SK-N-SH (cell line): ENCODE data around the gene TRPM3. TPM values are rescaled to one million over a fixed set of nuclear protein-coding genes. Genes with fewer than 3 reads are reported as not detected.

Source experiments
- CTCF ChIA-PET: fragments of 300-600, 350-600 bp; formaldehyde crosslinking; extraction: SDS; loops from one replicate; lab custom pipeline; 2021; lab: Yijun Ruan, JAX
- POLR2A ChIA-PET: fragments of 350-600 bp; sonication (Branson Sonifier 250); formaldehyde crosslinking; extraction: SDS; loops from one replicate; lab custom pipeline; 2020; ENCODE audit warnings: antibody characterized with exemption, inconsistent platforms; lab: Yijun Ruan, JAX
- DNase-seq: peaks from one replicate; pipeline ENCODE4 v3.0.0; 2012
- H2AFZ ChIP-seq: fragments of 200-600 bp; sonication (generic); 2 replicates; pipeline ENCODE4 v1.8.1; 2016; ENCODE audit warnings: antibody characterized with exemption, mild to moderate bottlenecking, low read depth
- H3F3A ChIP-seq: fragments of 200-600 bp; sonication (generic); replicated peaks from 2 replicates; pipeline ENCODE3; 2016; ENCODE audit warnings: antibody characterized with exemption, mild to moderate bottlenecking; ENCODE audit not compliant: insufficient read depth
- H3K27ac ChIP-seq, 2 experiments: fragments of 200-500 bp in 1 of 2; fragments of 200-600 bp in 1 of 2; sonication (Bioruptor generic) in 1 of 2; sonication (generic), shearing (Covaris generic) in 1 of 2; 2 replicates each; pipeline versions ENCODE4 v1.5.1 to v1.6.1; 2014 to 2016; ENCODE audit warnings: low read depth in 2 of 2, inconsistent platforms in 1 of 2, low read length in 1 of 2, mild to moderate bottlenecking in 1 of 2, mixed read lengths in 1 of 2
- H3K27me3 ChIP-seq: fragments of 200-600 bp; sonication (generic), shearing (Covaris generic); 2 replicates; pipeline ENCODE4 v1.6.1; 2016; ENCODE audit warnings: mixed run types; ENCODE audit not compliant: insufficient read depth
- H3K36me3 ChIP-seq, 2 experiments: fragments of 200-500 bp in 1 of 2; fragments of 200-600 bp in 1 of 2; sonication (Bioruptor generic) in 1 of 2; sonication (generic) in 1 of 2; replicated peaks in 1 of 2; 2 replicates each; pipeline versions ENCODE3 to v1.5.1; 2014 to 2016; ENCODE audit warnings: low read length in 1 of 2, mild to moderate bottlenecking in 1 of 2; ENCODE audit not compliant: insufficient read depth in 2 of 2, control insufficient read depth in 1 of 2
- H3K4me1 ChIP-seq, 2 experiments: fragments of 200-500 bp in 1 of 2; fragments of 200-600 bp in 1 of 2; sonication (Bioruptor generic) in 1 of 2; sonication (generic), shearing (Covaris generic) in 1 of 2; 2 replicates each; pipeline versions ENCODE4 v1.5.1 to v1.6.1; 2014 to 2016; ENCODE audit warnings: low read depth in 1 of 2, low read length in 1 of 2, mixed run types in 1 of 2; ENCODE audit not compliant: insufficient read depth in 2 of 2, control insufficient read depth in 1 of 2
- H3K4me2 ChIP-seq: fragments of 200-600 bp; sonication (generic), shearing (Covaris generic); 2 replicates; pipeline ENCODE4 v1.6.1; 2017; ENCODE audit warnings: mixed run types
- H3K4me3 ChIP-seq, 2 experiments: fragments of 200-500 bp in 1 of 2; fragments of 200-600 bp in 1 of 2; sonication (Bioruptor generic) in 1 of 2; sonication (generic), shearing (Covaris generic) in 1 of 2; 2 replicates each; pipeline versions ENCODE4 v1.5.1 to v1.8.1; 2014 to 2016; ENCODE audit warnings: low read depth in 2 of 2, inconsistent platforms in 1 of 2, low read length in 1 of 2, mild to moderate bottlenecking in 1 of 2, mixed read lengths in 1 of 2, moderate library complexity in 1 of 2
- H3K79me2 ChIP-seq: fragments of 200-600 bp; sonication (generic); 2 replicates; pipeline ENCODE4 v1.8.1; 2017; ENCODE audit warnings: mild to moderate bottlenecking; ENCODE audit not compliant: insufficient read depth
- H3K9ac ChIP-seq: fragments of 200-600 bp; sonication (generic); 2 replicates; pipeline ENCODE4 v1.6.1; 2017; ENCODE audit warnings: mixed run types
- H3K9me2 ChIP-seq: fragments of 200-600 bp; sonication (generic); 2 replicates; pipeline ENCODE4 v1.6.1; 2017; ENCODE audit warnings: mixed run types
- H3K9me3 ChIP-seq: fragments of 200-600 bp; sonication (generic); 2 replicates; pipeline ENCODE4 v1.6.1; 2017; ENCODE audit warnings: mixed run types, mild to moderate bottlenecking, moderate library complexity
- H4K20me1 ChIP-seq: fragments of 200-600 bp; sonication (generic); 2 replicates; pipeline ENCODE4 v1.6.1; 2017; ENCODE audit warnings: mild to moderate bottlenecking, mixed run types; ENCODE audit not compliant: insufficient read depth
- CHD2 ChIP-seq: fragments of 150-350 bp; IDR thresholded peaks from 2 replicates; pipeline ENCODE4 v1.6.1; 2018; ENCODE audit warnings: low read length; ENCODE audit not compliant: partially characterized antibody
- ELF1 ChIP-seq: IDR thresholded peaks from 2 replicates; pipeline ENCODE4 v1.4.0; 2012
- FOSL2 ChIP-seq: IDR thresholded peaks from 2 replicates; pipeline ENCODE4 v1.4.0; 2012; ENCODE audit warnings: low read depth, mild to moderate bottlenecking, moderate library complexity, borderline replicate concordance
- FOXJ3 ChIP-seq: sonication (generic); formaldehyde crosslinking; IDR thresholded peaks from 2 replicates; pipeline ENCODE4 v1.5.1; 2020; ENCODE audit warnings: mild to moderate bottlenecking, missing genetic modification reagents
- GABPA ChIP-seq: IDR thresholded peaks from 2 replicates; pipeline ENCODE4 v1.4.0; 2012; ENCODE audit warnings: low read depth, mild to moderate bottlenecking
- JUND ChIP-seq: IDR thresholded peaks from 2 replicates; pipeline ENCODE4 v1.4.0; 2012
- MEF2A ChIP-seq: IDR thresholded peaks from 2 replicates; pipeline ENCODE4 v1.4.0; 2012; ENCODE audit warnings: low read depth, borderline replicate concordance
- MXI1 ChIP-seq: IDR thresholded peaks from 2 replicates; pipeline ENCODE4 v1.6.1; 2012; ENCODE audit warnings: mild to moderate bottlenecking, low read depth, low read length, improper control_type of control experiment
- NFIC ChIP-seq: IDR thresholded peaks from 2 replicates; pipeline ENCODE4 v1.4.0; 2012; ENCODE audit warnings: borderline replicate concordance
- NRF1 ChIP-seq: IDR thresholded peaks from 2 replicates; pipeline ENCODE4 v1.6.1; 2012; ENCODE audit warnings: low read depth, mild to moderate bottlenecking, low read length
- RAD21 ChIP-seq: IDR thresholded peaks from 2 replicates; pipeline ENCODE4 v1.6.1; 2012; ENCODE audit warnings: mild to moderate bottlenecking, low read length
- RXRA ChIP-seq: IDR thresholded peaks from 2 replicates; pipeline ENCODE4 v1.4.0; 2012; ENCODE audit warnings: low read depth, mild to moderate bottlenecking, borderline replicate concordance
- SMC3 ChIP-seq: IDR thresholded peaks from 2 replicates; pipeline ENCODE4 v1.6.1; 2012; ENCODE audit warnings: low read depth, low read length, improper control_type of control experiment
- TAF1 ChIP-seq: IDR thresholded peaks from 2 replicates; pipeline ENCODE4 v1.6.1; 2012; ENCODE audit warnings: low read depth, mild to moderate bottlenecking, low read length, moderate library complexity, borderline replicate concordance
- TCF12 ChIP-seq: IDR thresholded peaks from 2 replicates; pipeline ENCODE4 v1.4.0; 2012
- TEAD4 ChIP-seq: IDR thresholded peaks from 2 replicates; pipeline ENCODE4 v1.4.0; 2012; ENCODE audit warnings: mild to moderate bottlenecking, borderline replicate concordance; ENCODE audit not compliant: insufficient read depth
- WGBS: methylation state at CpG from one replicate; pipeline ENCODE4 v1.1.6; 2017; ENCODE audit warnings: low lambda C conversion rate; 5-methylcytosine and 5-hydroxymethylcytosine counted together
- polyA plus RNA-seq, 3 experiments: library from polyadenylated mRNA; depleted of rRNA; stranded (reverse); fragments of >200 nt; gene quantifications; 2 replicates each; pipeline ENCODE4 v1.2.3, GENCODE V29; 2012
- TF ChIP-seq, protein P1 (sequence below): IDR thresholded peaks from 2 replicates; pipeline ENCODE4 v1.4.0; 2012; ENCODE audit warnings: low read depth
- TF ChIP-seq, protein P2 (sequence below): IDR thresholded peaks from 2 replicates; pipeline ENCODE4 v1.4.0; 2012; ENCODE audit warnings: low read depth, borderline replicate concordance
- TF ChIP-seq, protein P3 (sequence below): IDR thresholded peaks from 2 replicates; pipeline ENCODE4; 2012
- TF ChIP-seq, protein P4 (sequence below): fragments of 200-600 bp; sonication (generic); IDR thresholded peaks from 2 replicates; pipeline ENCODE4 v1.6.1; 2017; ENCODE audit warnings: antibody characterized with exemption, mild to moderate bottlenecking, moderate library complexity
- TF ChIP-seq, protein P5 (sequence below): IDR thresholded peaks from 2 replicates; pipeline ENCODE4 v1.6.1; 2012; ENCODE audit warnings: mild to moderate bottlenecking, low read depth, low read length, moderate library complexity

Gene TRPM3
- polyA plus RNA-seq, 1 of the 3 experiments (the other 2 are of a cell fraction) = not detected

DNA sequence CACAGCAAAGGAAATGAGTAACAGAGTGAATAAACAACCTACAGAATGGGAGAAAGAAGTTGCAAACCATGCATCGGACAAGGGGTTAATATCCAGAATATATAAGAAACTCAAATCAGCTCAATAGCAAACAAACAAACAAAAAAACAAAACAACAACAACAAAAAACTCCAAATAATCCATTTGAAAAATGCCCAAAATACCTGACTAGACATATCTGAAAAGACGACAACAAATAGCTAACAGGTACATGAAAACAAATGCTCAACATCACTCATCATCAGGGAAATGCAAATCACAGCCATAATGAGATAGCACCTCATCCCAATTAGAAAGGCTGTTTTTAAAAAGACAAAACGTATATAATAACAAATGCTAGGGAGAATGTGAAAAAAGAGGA, 111.2 kb downstream of the TRPM3 start:
- no peak for DNase-seq
- peaks cover 5% of the 10 kb centered on the region; the same call in 1 of the 2 replicates for H3K27me3 ChIP-seq
- TF ChIP-seq FOXJ3 (CRISPR knock-in tag) (no peak), CHD2 (no peak), MEF2A (no peak), TAF1 (no peak), MXI1 (no peak), NFIC (no peak), RXRA (no peak), ELF1 (no peak), RAD21 (no peak), JUND (no peak), GABPA (no peak), SMC3 (no peak), TEAD4 (no peak)
- TF ChIP-seq, protein P1, sequence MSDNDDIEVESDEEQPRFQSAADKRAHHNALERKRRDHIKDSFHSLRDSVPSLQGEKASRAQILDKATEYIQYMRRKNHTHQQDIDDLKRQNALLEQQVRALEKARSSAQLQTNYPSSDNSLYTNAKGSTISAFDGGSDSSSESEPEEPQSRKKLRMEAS = no peak
- TF ChIP-seq, protein P2, sequence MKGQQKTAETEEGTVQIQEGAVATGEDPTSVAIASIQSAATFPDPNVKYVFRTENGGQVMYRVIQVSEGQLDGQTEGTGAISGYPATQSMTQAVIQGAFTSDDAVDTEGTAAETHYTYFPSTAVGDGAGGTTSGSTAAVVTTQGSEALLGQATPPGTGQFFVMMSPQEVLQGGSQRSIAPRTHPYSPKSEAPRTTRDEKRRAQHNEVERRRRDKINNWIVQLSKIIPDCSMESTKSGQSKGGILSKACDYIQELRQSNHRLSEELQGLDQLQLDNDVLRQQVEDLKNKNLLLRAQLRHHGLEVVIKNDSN = no peak
- TF ChIP-seq, protein P3, sequence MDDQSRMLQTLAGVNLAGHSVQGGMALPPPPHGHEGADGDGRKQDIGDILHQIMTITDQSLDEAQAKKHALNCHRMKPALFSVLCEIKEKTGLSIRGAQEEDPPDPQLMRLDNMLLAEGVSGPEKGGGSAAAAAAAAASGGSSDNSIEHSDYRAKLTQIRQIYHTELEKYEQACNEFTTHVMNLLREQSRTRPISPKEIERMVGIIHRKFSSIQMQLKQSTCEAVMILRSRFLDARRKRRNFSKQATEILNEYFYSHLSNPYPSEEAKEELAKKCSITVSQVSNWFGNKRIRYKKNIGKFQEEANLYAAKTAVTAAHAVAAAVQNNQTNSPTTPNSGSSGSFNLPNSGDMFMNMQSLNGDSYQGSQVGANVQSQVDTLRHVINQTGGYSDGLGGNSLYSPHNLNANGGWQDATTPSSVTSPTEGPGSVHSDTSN = no peak
- TF ChIP-seq, all 33 proteins: peak for 0
- POLR2A ChIA-PET = no interaction called here
- no peaks in the 10 kb centered on the region for H3K79me2 ChIP-seq
- no peaks in the 10 kb centered on the region for H3K4me1 ChIP-seq
- no peak overlapping the region for H2AFZ ChIP-seq
- H3K9me2 ChIP-seq = no peaks in the 10 kb centered on the region
- no peak overlapping the region for H3K4me3 ChIP-seq
- H3K9me3 ChIP-seq = peaks cover under 1% of the 10 kb centered on the region; the same call in 1 of the 2 replicates
- no peak overlapping the region for H3K27ac ChIP-seq
- CTCF ChIA-PET = no interaction called here
- H3K36me3 ChIP-seq = no peaks in the 10 kb centered on the region
- H4K20me1 ChIP-seq = no peaks in the 10 kb centered on the region
- 1% methylated on average over 3 of the region's 3 CpGs for WGBS
- H3F3A ChIP-seq = no peaks in the 10 kb centered on the region
- no peak overlapping the region for H3K4me2 ChIP-seq
- no peak overlapping the region for H3K9ac ChIP-seq

DNA sequence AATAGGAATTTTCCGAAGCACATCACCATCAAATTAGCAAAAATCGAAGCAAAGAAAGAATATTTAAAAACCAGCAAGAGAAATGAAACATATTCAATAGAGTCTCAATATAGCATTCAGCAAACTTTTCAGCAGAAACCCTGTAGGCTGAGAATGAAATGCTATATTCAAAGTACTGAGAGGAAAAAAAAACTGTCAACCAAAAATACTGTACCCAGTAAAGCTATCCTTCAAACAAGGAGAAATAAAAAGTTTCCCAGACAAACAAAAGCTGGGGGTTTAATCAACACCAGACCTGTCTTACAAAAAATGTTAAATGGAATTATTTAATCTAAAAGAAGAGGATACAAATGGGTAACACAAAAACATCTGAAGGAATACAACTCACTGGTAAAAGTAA, 116.0 kb downstream of the TRPM3 start:
- Histone ChIP-seq H3K4me2 (no peak overlapping the region), H3K9ac (no peak overlapping the region), H3K9me3 (peaks cover 7% of the 10 kb centered on the region; the same call in 1 of the 2 replicates), H3K4me1 (no peaks in the 10 kb centered on the region), H3K4me3 (no peak overlapping the region), H3F3A (no peaks in the 10 kb centered on the region), H3K27me3 (no peaks in the 10 kb centered on the region), H3K36me3 (no peaks in the 10 kb centered on the region), H2AFZ (no peak overlapping the region)
- no peak for DNase-seq
- ChIA-PET CTCF (no interaction called here), POLR2A (no interaction called here)
- WGBS = 1% methylated on average over 2 of the region's 2 CpGs
- TF ChIP-seq, protein P4, sequence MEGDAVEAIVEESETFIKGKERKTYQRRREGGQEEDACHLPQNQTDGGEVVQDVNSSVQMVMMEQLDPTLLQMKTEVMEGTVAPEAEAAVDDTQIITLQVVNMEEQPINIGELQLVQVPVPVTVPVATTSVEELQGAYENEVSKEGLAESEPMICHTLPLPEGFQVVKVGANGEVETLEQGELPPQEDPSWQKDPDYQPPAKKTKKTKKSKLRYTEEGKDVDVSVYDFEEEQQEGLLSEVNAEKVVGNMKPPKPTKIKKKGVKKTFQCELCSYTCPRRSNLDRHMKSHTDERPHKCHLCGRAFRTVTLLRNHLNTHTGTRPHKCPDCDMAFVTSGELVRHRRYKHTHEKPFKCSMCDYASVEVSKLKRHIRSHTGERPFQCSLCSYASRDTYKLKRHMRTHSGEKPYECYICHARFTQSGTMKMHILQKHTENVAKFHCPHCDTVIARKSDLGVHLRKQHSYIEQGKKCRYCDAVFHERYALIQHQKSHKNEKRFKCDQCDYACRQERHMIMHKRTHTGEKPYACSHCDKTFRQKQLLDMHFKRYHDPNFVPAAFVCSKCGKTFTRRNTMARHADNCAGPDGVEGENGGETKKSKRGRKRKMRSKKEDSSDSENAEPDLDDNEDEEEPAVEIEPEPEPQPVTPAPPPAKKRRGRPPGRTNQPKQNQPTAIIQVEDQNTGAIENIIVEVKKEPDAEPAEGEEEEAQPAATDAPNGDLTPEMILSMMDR = no peak
- TF ChIP-seq FOSL2 (no peak), NRF1 (no peak), TCF12 (no peak), MEF2A (no peak), TAF1 (no peak)
- TF ChIP-seq, protein P5, sequence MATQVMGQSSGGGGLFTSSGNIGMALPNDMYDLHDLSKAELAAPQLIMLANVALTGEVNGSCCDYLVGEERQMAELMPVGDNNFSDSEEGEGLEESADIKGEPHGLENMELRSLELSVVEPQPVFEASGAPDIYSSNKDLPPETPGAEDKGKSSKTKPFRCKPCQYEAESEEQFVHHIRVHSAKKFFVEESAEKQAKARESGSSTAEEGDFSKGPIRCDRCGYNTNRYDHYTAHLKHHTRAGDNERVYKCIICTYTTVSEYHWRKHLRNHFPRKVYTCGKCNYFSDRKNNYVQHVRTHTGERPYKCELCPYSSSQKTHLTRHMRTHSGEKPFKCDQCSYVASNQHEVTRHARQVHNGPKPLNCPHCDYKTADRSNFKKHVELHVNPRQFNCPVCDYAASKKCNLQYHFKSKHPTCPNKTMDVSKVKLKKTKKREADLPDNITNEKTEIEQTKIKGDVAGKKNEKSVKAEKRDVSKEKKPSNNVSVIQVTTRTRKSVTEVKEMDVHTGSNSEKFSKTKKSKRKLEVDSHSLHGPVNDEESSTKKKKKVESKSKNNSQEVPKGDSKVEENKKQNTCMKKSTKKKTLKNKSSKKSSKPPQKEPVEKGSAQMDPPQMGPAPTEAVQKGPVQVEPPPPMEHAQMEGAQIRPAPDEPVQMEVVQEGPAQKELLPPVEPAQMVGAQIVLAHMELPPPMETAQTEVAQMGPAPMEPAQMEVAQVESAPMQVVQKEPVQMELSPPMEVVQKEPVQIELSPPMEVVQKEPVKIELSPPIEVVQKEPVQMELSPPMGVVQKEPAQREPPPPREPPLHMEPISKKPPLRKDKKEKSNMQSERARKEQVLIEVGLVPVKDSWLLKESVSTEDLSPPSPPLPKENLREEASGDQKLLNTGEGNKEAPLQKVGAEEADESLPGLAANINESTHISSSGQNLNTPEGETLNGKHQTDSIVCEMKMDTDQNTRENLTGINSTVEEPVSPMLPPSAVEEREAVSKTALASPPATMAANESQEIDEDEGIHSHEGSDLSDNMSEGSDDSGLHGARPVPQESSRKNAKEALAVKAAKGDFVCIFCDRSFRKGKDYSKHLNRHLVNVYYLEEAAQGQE = no peak
- TF ChIP-seq, all 33 proteins: peak for 0
- Histone ChIP-seq H3K27ac (no peak overlapping the region), H3K79me2 (no peaks in the 10 kb centered on the region), H3K9me2 (no peaks in the 10 kb centered on the region), H4K20me1 (no peaks in the 10 kb centered on the region)
